ENCODE measurements around the gene HIGD2B. TPM values are rescaled to one million over a fixed set of nuclear protein-coding genes. Genes with fewer than 3 reads are reported as not detected.
A peak's percentile ranks its signal among the peaks of the same experiment; 100 is the strongest.

HIGD2B gene
- total and polyA plus RNA-seq, 2 of the 13 experiments (the other 11 are each of a cell fraction or from before 2014, with no cell fraction given), result not detected

DNA sequence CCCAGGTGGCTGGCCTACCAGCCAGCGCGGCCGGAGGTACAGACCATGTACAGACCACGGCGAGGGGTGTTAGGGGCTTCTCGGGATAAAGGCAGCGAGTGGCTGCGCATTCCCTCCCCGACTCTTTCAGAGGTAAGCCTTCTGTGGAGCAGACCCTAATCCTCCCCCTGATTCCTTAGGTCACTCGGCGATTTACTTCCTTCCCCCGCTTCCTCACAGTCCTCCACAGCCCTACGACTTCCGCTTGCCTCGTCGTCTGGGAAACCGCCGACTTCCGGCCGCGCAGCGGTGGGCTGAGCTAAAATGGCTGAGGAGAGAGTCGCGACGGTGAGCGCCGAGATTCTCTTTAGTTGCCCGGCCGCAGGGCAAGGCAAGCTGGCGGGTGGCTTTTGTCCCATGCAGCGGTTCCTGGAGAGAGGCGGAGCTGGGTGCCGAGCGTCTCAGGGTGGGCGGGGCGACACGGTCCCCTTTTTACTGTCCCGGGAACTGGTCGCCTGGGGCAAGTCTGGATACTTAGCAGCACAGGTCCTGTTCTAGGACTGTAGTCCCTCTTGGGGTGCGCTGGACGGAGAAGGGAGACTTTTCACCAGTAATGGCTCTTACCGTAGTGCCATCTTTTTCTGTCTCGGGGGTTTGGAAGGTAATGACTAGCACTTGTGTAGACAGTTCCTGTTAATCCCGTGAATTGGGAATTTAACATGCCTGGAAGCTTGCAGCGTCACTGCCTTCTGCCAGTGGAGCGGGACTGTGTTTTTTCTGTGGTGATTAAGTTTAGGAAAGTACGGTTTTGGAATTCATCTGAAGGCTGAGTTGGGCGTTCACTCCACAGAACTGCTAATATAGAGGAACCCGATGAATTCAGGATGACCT lies at the start of gene HIGD2B, which contains the start of gene BBS4 (continued):
- TF ChIP-seq NR2F2 (IDR thresholded peaks at IDR 0.05; ENCODE audit: borderline replicate concordance, low read depth) (peak; percentile 6; the same call in 1 of the 2 replicates), POLR2G (IDR thresholded peaks at IDR 0.05; ENCODE audit: low read depth, low read length) (peak; percentile 86), ZNF558 (CRISPR knock-in tag; IDR thresholded peaks at IDR 0.05; ENCODE audit: borderline replicate concordance) (peak; percentile 37; the same call in 1 of the 2 replicates), KMT2B (CRISPR knock-in tag; IDR thresholded peaks at IDR 0.05) (peak; percentile 89), NONO (IDR thresholded peaks at IDR 0.05) (no peak), NONO (CRISPR knock-in tag; conservative IDR thresholded peaks at IDR 0.05) (peak; percentile 62; the same call in 1 of the 2 replicates), IRF2 (CRISPR knock-in tag; IDR thresholded peaks at IDR 0.05) (0 out of 2 replicates have a peak, but pooled peaks have one; percentile 26), ZNF3 (CRISPR knock-in tag; IDR thresholded peaks at IDR 0.05) (no peak), SCMH1 (CRISPR knock-in tag; IDR thresholded peaks at IDR 0.05; ENCODE audit: borderline replicate concordance) (no peak)
- TF ChIP-seq, protein P1, sequence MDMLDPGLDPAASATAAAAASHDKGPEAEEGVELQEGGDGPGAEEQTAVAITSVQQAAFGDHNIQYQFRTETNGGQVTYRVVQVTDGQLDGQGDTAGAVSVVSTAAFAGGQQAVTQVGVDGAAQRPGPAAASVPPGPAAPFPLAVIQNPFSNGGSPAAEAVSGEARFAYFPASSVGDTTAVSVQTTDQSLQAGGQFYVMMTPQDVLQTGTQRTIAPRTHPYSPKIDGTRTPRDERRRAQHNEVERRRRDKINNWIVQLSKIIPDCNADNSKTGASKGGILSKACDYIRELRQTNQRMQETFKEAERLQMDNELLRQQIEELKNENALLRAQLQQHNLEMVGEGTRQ (IDR thresholded peaks at IDR 0.05; ENCODE audit: low read depth, low read length), result no peak
- TF ChIP-seq, protein P1 (CRISPR knock-in tag; IDR thresholded peaks at IDR 0.05; ENCODE audit: borderline replicate concordance), result 0 out of 2 replicates have a peak, but pooled peaks have one; percentile 24
- TF ChIP-seq, protein P2, sequence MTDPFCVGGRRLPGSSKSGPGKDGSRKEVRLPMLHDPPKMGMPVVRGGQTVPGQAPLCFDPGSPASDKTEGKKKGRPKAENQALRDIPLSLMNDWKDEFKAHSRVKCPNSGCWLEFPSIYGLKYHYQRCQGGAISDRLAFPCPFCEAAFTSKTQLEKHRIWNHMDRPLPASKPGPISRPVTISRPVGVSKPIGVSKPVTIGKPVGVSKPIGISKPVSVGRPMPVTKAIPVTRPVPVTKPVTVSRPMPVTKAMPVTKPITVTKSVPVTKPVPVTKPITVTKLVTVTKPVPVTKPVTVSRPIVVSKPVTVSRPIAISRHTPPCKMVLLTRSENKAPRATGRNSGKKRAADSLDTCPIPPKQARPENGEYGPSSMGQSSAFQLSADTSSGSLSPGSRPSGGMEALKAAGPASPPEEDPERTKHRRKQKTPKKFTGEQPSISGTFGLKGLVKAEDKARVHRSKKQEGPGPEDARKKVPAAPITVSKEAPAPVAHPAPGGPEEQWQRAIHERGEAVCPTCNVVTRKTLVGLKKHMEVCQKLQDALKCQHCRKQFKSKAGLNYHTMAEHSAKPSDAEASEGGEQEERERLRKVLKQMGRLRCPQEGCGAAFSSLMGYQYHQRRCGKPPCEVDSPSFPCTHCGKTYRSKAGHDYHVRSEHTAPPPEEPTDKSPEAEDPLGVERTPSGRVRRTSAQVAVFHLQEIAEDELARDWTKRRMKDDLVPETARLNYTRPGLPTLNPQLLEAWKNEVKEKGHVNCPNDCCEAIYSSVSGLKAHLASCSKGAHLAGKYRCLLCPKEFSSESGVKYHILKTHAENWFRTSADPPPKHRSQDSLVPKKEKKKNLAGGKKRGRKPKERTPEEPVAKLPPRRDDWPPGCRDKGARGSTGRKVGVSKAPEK (CRISPR knock-in tag; IDR thresholded peaks at IDR 0.05; ENCODE audit: borderline replicate concordance), result no peak
- TF ChIP-seq, protein P3, sequence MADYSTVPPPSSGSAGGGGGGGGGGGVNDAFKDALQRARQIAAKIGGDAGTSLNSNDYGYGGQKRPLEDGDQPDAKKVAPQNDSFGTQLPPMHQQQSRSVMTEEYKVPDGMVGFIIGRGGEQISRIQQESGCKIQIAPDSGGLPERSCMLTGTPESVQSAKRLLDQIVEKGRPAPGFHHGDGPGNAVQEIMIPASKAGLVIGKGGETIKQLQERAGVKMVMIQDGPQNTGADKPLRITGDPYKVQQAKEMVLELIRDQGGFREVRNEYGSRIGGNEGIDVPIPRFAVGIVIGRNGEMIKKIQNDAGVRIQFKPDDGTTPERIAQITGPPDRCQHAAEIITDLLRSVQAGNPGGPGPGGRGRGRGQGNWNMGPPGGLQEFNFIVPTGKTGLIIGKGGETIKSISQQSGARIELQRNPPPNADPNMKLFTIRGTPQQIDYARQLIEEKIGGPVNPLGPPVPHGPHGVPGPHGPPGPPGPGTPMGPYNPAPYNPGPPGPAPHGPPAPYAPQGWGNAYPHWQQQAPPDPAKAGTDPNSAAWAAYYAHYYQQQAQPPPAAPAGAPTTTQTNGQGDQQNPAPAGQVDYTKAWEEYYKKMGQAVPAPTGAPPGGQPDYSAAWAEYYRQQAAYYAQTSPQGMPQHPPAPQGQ (CRISPR knock-in tag; IDR thresholded peaks at IDR 0.05; ENCODE audit: borderline replicate concordance), result no peak
- TF ChIP-seq, protein P4, sequence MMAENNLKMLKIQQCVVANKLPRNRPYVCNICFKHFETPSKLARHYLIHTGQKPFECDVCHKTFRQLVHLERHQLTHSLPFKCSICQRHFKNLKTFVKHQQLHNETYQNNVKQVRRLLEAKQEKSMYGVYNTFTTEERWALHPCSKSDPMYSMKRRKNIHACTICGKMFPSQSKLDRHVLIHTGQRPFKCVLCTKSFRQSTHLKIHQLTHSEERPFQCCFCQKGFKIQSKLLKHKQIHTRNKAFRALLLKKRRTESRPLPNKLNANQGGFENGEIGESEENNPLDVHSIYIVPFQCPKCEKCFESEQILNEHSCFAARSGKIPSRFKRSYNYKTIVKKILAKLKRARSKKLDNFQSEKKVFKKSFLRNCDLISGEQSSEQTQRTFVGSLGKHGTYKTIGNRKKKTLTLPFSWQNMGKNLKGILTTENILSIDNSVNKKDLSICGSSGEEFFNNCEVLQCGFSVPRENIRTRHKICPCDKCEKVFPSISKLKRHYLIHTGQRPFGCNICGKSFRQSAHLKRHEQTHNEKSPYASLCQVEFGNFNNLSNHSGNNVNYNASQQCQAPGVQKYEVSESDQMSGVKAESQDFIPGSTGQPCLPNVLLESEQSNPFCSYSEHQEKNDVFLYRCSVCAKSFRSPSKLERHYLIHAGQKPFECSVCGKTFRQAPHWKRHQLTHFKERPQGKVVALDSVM (CRISPR knock-in tag; IDR thresholded peaks at IDR 0.05), result peak; percentile 55; the same call in 1 of the 2 replicates
- TF ChIP-seq, protein P5, sequence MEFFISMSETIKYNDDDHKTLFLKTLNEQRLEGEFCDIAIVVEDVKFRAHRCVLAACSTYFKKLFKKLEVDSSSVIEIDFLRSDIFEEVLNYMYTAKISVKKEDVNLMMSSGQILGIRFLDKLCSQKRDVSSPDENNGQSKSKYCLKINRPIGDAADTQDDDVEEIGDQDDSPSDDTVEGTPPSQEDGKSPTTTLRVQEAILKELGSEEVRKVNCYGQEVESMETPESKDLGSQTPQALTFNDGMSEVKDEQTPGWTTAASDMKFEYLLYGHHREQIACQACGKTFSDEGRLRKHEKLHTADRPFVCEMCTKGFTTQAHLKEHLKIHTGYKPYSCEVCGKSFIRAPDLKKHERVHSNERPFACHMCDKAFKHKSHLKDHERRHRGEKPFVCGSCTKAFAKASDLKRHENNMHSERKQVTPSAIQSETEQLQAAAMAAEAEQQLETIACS (CRISPR knock-in tag; IDR thresholded peaks at IDR 0.05), result no peak
- TF ChIP-seq, protein P6, sequence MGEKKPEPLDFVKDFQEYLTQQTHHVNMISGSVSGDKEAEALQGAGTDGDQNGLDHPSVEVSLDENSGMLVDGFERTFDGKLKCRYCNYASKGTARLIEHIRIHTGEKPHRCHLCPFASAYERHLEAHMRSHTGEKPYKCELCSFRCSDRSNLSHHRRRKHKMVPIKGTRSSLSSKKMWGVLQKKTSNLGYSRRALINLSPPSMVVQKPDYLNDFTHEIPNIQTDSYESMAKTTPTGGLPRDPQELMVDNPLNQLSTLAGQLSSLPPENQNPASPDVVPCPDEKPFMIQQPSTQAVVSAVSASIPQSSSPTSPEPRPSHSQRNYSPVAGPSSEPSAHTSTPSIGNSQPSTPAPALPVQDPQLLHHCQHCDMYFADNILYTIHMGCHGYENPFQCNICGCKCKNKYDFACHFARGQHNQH (CRISPR knock-in tag; IDR thresholded peaks at IDR 0.05), result peak; percentile 63; the same call in 1 of the 2 replicates
